ENCODE results near the gene EMC9. TPM values are rescaled to one million over a fixed set of nuclear protein-coding genes. Genes with fewer than 3 reads are reported as not detected.

Gene EMC9
- total and polyA plus RNA-seq, 10 of the 15 experiments (the other 5 are each of a cell fraction or from before 2014, with no cell fraction given): 15.3 to 60.5 (median 30.3) TPM

- peak; percentile 89 for TF ChIP-seq CHD2 (IDR thresholded peaks at IDR 0.05; ENCODE audit: borderline replicate concordance, low read depth, low read length)
- TF ChIP-seq GATAD2B (conservative IDR thresholded peaks at IDR 0.05; ENCODE audit: low read depth): 0 out of 2 replicates have a peak, but pooled peaks have one; percentile 59
- TF ChIP-seq CREM (IDR thresholded peaks at IDR 0.05; ENCODE audit: low read depth): peak; percentile 85
- peak; percentile 88 for TF ChIP-seq MYC (IDR thresholded peaks at IDR 0.05; ENCODE audit: insufficient read depth, insufficient read length, insufficient replicate concordance, low read length, severe bottlenecking)
- no peak for TF ChIP-seq NFIC (IDR thresholded peaks at IDR 0.05; ENCODE audit: low read depth, low read length)
- no peak for TF ChIP-seq IRF3 (IDR thresholded peaks at IDR 0.05)
- no peak; the same call in 1 of the 2 replicates for TF ChIP-seq MTA2 (IDR thresholded peaks at IDR 0.05; ENCODE audit: low read depth)
- TF ChIP-seq YY1 (IDR thresholded peaks at IDR 0.05; ENCODE audit: low read depth, low read length): peak; percentile 93
- peak; percentile 89 for TF ChIP-seq IRF4 (IDR thresholded peaks at IDR 0.05; ENCODE audit: low read depth, low read length)
- TF ChIP-seq ZNF384 (IDR thresholded peaks at IDR 0.05; ENCODE audit: borderline replicate concordance, low read depth, low read length): 0 out of 2 replicates have a peak, but pooled peaks have one; percentile 29
- TF ChIP-seq PKNOX1 (IDR thresholded peaks at IDR 0.05): peak; percentile 75
- peak; percentile 53 for TF ChIP-seq MEF2B (IDR thresholded peaks at IDR 0.05; ENCODE audit: partially characterized antibody, poor library complexity, severe bottlenecking)
- TF ChIP-seq BCL11A (IDR thresholded peaks at IDR 0.05; ENCODE audit: low read depth, low read length): peak; percentile 44; the same call in 1 of the 2 replicates
- no peak for TF ChIP-seq JUND (IDR thresholded peaks at IDR 0.05; ENCODE audit: low read depth, low read length)
- TF ChIP-seq CREB1 (IDR thresholded peaks at IDR 0.05; ENCODE audit: low read depth): peak; percentile 88
- TF ChIP-seq ETV6 (conservative IDR thresholded peaks at IDR 0.05 in 1 of 2, IDR thresholded peaks at IDR 0.05 in 1 of 2; ENCODE audit: borderline replicate concordance in 1 of 2, low read depth in 1 of 2): peak in 1 of 2 experiments; percentile 14; a peak in 1 of 4 replicates
- TF ChIP-seq SMAD1 (IDR thresholded peaks at IDR 0.05; ENCODE audit: low read depth, partially characterized antibody): no peak
- peak; percentile 54 for TF ChIP-seq SMAD5 (IDR thresholded peaks at IDR 0.05; ENCODE audit: low read depth)
- peak; percentile 100 for TF ChIP-seq GABPA (IDR thresholded peaks at IDR 0.05; ENCODE audit: low read depth)
- TF ChIP-seq TAF1 (IDR thresholded peaks at IDR 0.05; ENCODE audit: borderline replicate concordance, low read depth, low read length): peak; percentile 90
- TF ChIP-seq SIX5 (IDR thresholded peaks at IDR 0.05; ENCODE audit: low read depth, low read length, severe bottlenecking): peak; percentile 76
- TF ChIP-seq EP300 (IDR thresholded peaks at IDR 0.05; ENCODE audit: borderline replicate concordance in 1 of 2, control insufficient read depth in 1 of 2, low read depth in 2 of 2, low read length in 2 of 2): peak in 1 of 2 experiments; percentile 70; a peak in 2 of 4 replicates
- peak; percentile 55; the same call in 1 of the 2 replicates for TF ChIP-seq ATF7 (IDR thresholded peaks at IDR 0.05; ENCODE audit: low read depth)
- TF ChIP-seq, protein P1, sequence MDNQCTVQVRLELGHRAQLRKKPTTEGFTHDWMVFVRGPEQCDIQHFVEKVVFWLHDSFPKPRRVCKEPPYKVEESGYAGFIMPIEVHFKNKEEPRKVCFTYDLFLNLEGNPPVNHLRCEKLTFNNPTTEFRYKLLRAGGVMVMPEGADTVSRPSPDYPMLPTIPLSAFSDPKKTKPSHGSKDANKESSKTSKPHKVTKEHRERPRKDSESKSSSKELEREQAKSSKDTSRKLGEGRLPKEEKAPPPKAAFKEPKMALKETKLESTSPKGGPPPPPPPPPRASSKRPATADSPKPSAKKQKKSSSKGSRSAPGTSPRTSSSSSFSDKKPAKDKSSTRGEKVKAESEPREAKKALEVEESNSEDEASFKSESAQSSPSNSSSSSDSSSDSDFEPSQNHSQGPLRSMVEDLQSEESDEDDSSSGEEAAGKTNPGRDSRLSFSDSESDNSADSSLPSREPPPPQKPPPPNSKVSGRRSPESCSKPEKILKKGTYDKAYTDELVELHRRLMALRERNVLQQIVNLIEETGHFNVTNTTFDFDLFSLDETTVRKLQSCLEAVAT (IDR thresholded peaks at IDR 0.05): peak; percentile 58; the same call in 1 of the 2 replicates
- peak; percentile 77 for TF ChIP-seq TCF3 (IDR thresholded peaks at IDR 0.05; ENCODE audit: borderline replicate concordance, insufficient read depth, low read depth, low read length)
- TF ChIP-seq CBX5 (IDR thresholded peaks at IDR 0.05; ENCODE audit: low read depth): 0 out of 2 replicates have a peak, but pooled peaks have one; percentile 85
- peak; percentile 97; the same call in 1 of the 2 replicates for TF ChIP-seq STAT1 (conservative IDR thresholded peaks at IDR 0.05)
Measured at GRCh38 chr14:24188251-24189058, 47.1 kb upstream of the EMC9 start, which contains the start of gene IPO4 (continued).
